AG08395 (cell line): ENCODE results near the gene ROBO4.
A peak's percentile ranks its signal among the peaks of the same experiment; 100 is the strongest.

Experiments used
- DNase-seq: peaks from one replicate; pipeline ENCODE4 v3.0.0; 2012; ENCODE audit warnings: mixed read lengths, low spot score

The ROBO4 gene

GRCh38 chr11:124872741-124873140, 24.9 kb downstream of the ROBO4 start:
- no peak for DNase-seq

- DNase-seq: no peak
Observed at GRCh38 chr11:124872280-124872679, 25.4 kb downstream of the ROBO4 start.

GRCh38 chr11:124870430-124870829, 27.2 kb downstream of the ROBO4 start:
- DNase-seq: no peak

DNA sequence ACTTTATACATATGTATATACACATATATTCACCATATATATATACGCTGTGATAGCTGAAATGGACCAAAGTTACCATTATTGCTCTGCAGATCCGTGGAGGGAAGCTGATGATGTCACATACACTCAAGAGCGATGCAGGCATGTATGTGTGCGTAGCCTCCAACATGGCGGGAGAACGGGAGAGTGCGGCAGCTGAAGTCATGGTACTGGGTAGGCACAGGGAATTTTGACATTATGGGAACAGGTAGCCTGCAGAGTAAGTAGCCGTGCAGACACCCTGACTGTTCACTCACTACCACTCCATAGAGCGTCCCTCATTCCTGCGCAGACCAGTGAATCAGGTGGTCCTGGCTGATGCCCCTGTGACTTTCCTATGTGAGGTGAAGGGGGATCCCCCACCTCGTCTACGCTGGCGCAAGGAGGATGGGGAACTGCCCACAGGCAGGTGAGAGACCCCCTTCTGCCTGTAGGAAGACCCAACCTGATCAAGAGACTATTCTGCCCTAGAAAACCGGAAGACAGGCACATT, 27.7 kb downstream of the ROBO4 start:
- no peak for DNase-seq

- DNase-seq: no peak
Observed at GRCh38 chr11:124869331-124869730, 28.3 kb downstream of the ROBO4 start.

DNA sequence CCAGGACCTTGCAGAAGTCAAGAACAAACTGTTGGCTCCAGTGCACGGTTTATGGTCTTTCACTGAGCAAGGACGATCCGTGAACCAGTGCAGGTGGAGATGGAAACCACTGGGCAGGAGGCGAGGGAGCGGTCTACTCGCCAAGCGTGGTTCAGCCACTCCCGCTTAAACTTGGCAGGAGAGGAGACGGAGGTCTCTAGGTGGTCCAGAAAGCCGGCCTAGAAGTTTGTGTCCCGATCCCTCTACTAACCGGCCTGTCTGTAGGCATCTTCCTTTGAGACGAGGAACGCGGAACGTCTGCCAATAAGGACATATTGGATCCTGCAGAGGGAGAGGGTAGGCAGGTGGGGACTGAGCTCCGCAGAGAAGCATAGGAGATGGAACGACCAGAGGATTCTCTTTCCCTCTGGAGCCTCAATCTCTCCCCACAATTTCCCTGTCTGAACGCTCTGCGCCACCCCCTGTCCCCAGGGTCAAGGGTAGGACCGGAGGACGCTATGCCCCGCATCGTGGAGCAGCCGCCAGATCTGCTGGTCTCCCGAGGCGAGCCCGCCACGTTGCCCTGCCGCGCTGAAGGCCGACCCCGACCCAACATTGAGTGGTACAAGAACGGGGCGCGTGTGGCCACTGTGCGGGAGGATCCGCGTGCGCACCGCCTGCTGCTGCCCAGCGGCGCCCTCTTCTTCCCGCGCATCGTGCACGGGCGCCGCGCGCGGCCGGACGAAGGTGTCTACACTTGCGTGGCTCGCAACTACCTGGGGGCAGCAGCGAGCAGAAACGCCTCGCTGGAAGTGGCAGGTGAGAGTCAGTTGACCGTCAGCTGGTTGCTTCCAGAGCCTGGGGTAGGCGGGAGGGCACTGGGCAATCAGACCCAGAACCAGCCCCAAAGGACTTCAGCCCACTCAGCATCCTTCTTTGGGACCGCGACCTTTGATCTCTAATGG, 29.1 kb downstream of the ROBO4 start:
- no peak for DNase-seq

DNA sequence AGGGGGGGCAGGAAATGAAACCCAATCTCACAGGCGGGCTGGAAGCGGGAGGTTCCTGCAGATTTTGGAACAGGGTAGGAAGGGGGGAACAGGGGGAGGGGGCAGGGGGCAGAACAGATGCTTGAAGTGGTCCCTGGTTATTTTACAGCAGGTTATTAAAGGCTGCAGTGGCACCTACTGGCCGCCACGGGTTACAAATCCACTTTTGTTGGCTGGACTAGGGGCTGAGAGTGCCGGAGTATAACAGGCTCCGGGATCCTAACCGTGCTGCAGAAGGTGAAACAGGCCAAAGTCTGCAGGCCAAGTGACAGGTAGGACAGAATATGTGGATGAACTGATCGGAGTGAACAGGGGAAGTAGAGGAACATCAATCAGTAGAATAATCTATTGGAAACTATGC, 30.0 kb downstream of the ROBO4 start:
- peak; percentile 57 for DNase-seq

DNA sequence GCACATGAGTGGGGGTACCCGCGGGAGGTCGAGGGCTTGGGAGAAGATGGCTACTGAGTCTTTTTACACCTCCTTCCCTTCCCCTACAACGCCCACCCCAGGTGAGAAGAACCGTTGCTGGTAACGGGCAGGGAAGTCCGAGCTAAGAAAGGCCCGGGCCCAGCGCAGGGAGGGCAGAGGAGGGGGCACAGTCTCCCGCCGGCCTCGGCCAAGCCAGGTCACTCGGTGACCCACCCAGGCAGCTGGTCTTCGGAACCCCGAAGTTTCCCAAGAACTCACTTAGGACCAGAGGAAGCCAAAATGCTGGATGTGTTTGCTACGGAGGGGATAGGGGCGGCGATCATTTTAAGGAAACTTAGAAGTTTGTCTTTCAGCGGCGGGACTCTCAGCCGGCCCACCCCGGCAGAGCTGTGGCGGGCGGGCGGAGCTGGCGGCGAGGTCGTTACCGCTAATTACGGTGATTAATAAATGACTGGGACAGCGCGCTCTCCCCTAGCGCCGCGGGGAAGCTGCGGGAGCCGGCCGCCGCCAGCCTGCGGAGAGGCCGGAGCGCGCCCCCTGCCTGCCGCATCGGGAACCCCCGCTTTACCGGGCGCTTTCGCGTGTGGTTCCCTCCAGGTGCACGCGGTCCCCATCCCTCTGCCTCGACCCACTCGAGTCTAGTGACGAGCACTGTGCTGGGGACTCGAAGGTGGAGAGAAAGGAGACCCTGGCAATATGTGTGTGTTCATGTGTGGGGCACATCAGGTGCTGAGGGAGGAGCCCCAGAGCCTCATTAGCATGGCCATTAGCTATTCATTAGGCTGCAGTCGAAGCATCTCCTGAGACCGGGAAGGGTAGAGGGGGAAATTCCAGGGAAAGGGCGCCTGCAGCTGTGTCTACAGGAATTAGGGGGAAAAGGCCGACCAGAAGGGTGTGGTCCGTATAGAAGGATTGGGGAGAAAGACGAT, 31.5 kb downstream of the ROBO4 start:
- DNase-seq: peak; percentile 69

DNA sequence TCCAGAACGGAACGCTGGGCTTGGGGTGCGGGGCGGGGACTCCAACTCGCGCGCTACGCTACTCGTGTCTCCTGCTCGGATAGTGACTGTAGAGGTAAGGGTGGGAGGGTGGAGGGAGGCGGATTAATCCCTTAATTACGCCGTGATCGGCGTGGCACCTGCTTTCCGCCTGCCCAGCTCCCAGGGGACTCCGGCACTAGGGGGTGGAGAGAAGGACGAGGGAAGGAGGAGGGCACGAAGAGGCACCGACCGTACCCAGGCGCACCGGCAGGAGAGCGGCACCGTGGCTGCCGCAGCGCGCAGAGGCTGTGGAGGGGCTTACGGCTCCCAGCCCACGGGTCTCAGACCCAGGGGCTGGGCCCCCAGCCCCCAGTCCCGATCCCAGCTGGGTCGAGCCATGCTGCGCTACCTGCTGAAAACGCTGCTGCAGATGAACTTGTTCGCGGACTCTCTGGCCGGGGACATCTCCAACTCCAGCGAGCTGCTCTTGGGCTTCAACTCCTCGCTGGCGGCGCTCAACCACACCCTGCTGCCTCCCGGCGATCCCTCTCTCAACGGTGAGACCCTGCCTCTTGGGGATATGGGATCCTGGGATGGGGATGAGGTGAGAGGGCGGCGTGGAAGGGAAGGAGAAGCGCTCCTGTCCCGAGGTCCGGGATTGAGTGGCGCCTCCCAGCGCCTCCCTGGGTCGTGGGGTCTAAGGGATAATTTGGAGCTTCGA, 32.3 kb downstream of the ROBO4 start, which contains the start of gene ROBO3:
Gene ROBO3, plus strand, starts transcription at position 252 of the 721 bp plus-strand sequence. Its CDS starts 146 bp downstream, at position 398.
- no peak for DNase-seq

- DNase-seq: no peak
Observed at GRCh38 chr11:124864892-124865180, 32.8 kb downstream of the ROBO4 start.

GRCh38 chr11:124864176-124864891, 33.3 kb downstream of the ROBO4 start:
- no peak for DNase-seq

DNA sequence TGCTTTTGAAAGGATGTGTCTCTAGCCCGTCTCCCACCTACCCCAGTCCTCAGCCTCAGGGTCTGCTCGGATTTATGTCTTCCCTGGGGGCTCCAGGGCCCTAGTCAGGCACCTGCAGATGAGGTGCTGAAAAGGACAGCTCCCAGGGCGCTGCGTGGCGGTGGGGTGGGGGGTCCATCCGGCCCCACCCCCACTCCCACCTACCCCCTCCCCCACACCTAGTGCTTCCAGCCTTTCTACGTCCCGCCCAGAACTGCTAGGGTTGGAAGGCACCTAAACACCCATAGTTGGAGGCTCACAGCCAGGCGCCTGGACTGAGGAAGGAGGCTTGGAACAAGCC, 33.9 kb downstream of the ROBO4 start:
- DNase-seq: no peak

GRCh38 chr11:124863137-124863825, 34.4 kb downstream of the ROBO4 start:
- DNase-seq: peak; percentile 63

GRCh38 chr11:124861670-124862069, 36.0 kb downstream of the ROBO4 start:
- no peak for DNase-seq

GRCh38 chr11:124859171-124859570, 38.5 kb downstream of the ROBO4 start:
- DNase-seq: no peak

- no peak for DNase-seq
Observed at GRCh38 chr11:124846070-124846673, 51.5 kb downstream of the ROBO4 start.

DNA sequence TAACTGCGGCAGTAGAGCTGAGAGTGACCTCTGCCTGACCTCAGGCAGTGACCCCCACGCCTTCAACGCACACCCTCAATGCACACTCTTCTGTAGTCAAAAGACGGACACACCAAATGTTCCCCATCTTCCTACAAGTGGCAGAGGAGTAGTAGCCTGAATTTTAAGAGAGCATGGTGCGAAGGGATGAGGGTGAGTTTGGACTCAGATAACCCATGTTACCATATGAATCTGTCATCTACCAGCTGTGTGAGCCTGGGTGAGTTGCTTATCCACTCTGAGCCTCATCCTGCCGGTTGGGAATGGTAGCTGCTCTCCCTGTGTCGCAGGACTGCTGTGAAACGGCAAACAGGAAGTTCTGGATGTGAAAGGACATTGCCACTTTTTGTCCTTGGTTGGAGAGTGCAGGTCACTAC, 53.0 kb downstream of the ROBO4 start:
- DNase-seq: no peak

DNA sequence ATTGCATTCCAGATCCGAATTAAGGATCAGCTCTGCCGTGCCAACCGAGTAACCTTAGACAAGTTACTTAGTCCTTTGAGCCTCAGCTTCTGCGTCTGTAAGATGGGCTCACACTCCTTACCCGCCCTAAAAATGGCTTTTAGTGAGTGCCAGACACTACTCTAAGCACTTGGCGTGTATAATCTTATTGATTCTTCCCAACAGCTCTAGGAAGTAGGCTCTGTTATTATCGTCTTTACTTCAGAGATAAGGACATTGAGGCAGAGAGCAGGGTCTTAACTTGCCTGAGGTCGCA, 54.1 kb downstream of the ROBO4 start:
- DNase-seq: no peak

DNA sequence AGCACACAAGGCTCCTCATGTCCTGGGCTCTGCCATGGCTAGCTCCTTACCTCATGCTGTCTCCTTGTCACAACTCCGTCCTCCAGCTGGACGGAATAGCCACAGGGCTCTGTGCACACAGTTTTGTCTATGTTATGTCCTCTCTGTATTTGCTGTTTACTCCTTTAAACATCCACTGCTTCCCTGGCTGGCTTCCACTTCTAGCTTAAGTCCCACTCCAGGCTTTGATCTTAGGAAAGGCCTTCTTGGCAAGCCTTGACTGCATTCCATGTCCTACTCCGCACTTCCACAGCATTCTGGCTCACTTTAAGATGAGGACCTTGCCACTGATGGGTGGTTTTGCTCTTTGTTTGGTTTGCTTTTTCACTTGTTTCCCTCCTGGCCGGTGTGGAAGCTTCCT, 55.4 kb downstream of the ROBO4 start:
- DNase-seq: no peak

DNA sequence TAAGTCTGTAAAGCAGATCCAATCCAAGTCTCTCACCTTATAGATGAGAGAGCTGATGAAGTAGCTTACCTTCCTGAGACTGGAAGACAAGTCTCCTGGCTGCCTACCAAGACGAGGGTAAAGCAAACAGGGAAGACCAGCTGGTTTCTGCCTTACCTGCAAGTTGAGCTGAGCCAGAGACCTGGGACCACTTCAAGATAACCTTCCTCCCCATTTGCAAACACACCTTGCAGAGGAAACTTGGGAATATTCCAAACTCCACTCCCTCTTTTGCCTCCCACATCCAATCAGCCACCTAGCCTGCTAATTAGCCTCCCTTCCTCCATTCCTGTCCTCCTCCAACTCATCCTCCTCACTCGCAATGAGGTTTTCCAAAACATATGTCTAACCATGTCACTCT, 55.8 kb downstream of the ROBO4 start:
- DNase-seq: no peak

- DNase-seq: no peak
Observed at GRCh38 chr11:124841201-124841600, 56.5 kb downstream of the ROBO4 start.
